ENCODE results near the gene HECTD2.
"Not testable (repeated sequence)": the region's sequence is repeated elsewhere in the genome, so short reads cannot be mapped to it uniquely, and the experiment has no call there.

HECTD2 gene

GRCh38 chr10:91525896-91526712 lies 116.0 kb downstream of the HECTD2 start:
- TF ChIP-seq ZFX (IDR thresholded peaks at IDR 0.05; ENCODE audit: borderline replicate concordance) = no peak
- no peak for TF ChIP-seq CTCF (IDR thresholded peaks at IDR 0.05)
- no peak overlapping the region for H3K27ac ChIP-seq

DNA sequence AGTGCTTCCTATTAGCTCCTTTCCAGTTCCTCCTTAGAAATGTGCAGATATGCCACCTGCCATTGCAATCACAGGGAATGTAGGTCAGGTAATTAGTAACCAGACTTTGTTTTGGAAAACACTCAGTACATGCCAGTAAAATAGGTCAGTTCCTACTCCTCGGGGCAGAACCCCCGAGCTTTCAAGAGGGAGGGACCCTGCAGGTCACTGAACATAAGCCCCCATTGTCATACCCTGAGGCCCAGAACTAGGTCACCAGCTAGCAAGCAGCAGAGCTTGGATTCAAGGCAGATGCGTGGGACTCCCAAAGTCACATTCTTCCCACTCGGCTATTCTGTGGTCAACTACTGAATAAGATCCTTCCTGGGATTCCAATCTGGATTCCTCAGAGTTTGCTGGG lies 117.9 kb downstream of the HECTD2 start:
- no peak overlapping the region for H3K27ac ChIP-seq
- TF ChIP-seq CTCF (IDR thresholded peaks at IDR 0.05) (no peak), ZFX (IDR thresholded peaks at IDR 0.05; ENCODE audit: borderline replicate concordance) (no peak)

GRCh38 chr10:91528768-91529167 lies 118.6 kb downstream of the HECTD2 start:
- TF ChIP-seq CTCF (IDR thresholded peaks at IDR 0.05) = no peak
- TF ChIP-seq ZFX (IDR thresholded peaks at IDR 0.05; ENCODE audit: borderline replicate concordance) = no peak
- H3K27ac ChIP-seq = no peak overlapping the region

DNA sequence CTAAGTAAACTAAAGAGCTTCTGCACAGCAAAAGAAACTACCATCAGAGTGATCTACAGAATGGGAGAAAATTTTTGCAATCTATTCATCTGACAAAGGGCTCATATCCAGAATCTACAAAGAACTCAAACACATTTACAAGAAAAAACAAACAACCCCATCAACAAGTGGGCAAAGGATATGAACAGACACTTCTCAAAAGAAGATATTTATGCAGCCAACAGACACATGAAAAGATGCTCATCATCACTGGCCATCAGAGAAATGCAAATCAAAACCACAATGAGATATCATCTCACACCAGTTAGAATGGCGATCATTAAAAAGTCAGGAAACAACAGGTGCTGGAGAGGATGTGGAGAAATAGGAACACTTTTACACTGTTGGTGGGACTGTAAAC lies 124.6 kb downstream of the HECTD2 start:
- H3K27ac ChIP-seq = not testable (repeated sequence)

- no peak overlapping the region for H3K27ac ChIP-seq
- TF ChIP-seq CTCF (IDR thresholded peaks at IDR 0.05) (no peak), ZFX (IDR thresholded peaks at IDR 0.05; ENCODE audit: borderline replicate concordance) (no peak)
Measured at GRCh38 chr10:91536111-91536510, 126.0 kb downstream of the HECTD2 start.

GRCh38 chr10:91536733-91537132 lies 126.6 kb downstream of the HECTD2 start:
- no peak for TF ChIP-seq ZFX (IDR thresholded peaks at IDR 0.05; ENCODE audit: borderline replicate concordance)
- no peak for TF ChIP-seq CTCF (IDR thresholded peaks at IDR 0.05)
- H3K27ac ChIP-seq = no peak overlapping the region

GRCh38 chr10:91537614-91538383 lies 127.7 kb downstream of the HECTD2 start:
- no peak overlapping the region for H3K27ac ChIP-seq
- no peak for TF ChIP-seq CTCF (IDR thresholded peaks at IDR 0.05)
- TF ChIP-seq ZFX (IDR thresholded peaks at IDR 0.05; ENCODE audit: borderline replicate concordance) = no peak
